Panc1 (cell line): Measurements from ENCODE around the gene MAP4.

Experiments
- CTCF ChIP-seq: fragments of 450-650 bp; IDR thresholded peaks from 2 replicates; pipeline ENCODE4 v1.5.1; 2017; ENCODE audit warnings: mild to moderate bottlenecking
- POLR2AphosphoS5 ChIP-seq: IDR thresholded peaks from 2 replicates; pipeline ENCODE4 v1.6.1; 2012; ENCODE audit warnings: mild to moderate bottlenecking, low read depth, low read length, moderate library complexity
- SIN3A ChIP-seq: IDR thresholded peaks from 2 replicates; pipeline ENCODE4 v1.6.1; 2012; ENCODE audit warnings: low read depth, mild to moderate bottlenecking, low read length, moderate library complexity, borderline replicate concordance; ENCODE audit not compliant: insufficient read depth

GRCh38 chr3:47985381-47985780, 30.8 kb downstream of the MAP4 start:
- TF ChIP-seq CTCF: no peak
- TF ChIP-seq POLR2AphosphoS5: no peak
- TF ChIP-seq SIN3A: no peak
